Chondrocyte (in vitro differentiated cells): ENCODE results near the gene ZNF423. TPM values are rescaled to one million over a fixed set of nuclear protein-coding genes. Genes with fewer than 3 reads are reported as not detected.
A peak's percentile ranks its signal among the peaks of the same experiment; 100 is the strongest.

Experiments used
- DNase-seq: peaks from one replicate; pipeline ENCODE4 v3.0.0; 2021; ENCODE audit warnings: mixed read lengths, low spot score
- H3K27ac Mint-ChIP-seq: one replicate; pipeline ENCODE4 v1.8.0; 2021; ENCODE audit warnings: mild to moderate bottlenecking, moderate library complexity, mixed read lengths; ENCODE audit not compliant: unreplicated experiment
- H3K27me3 Mint-ChIP-seq: 2 replicates; pipeline ENCODE4 v1.8.0; 2021; ENCODE audit warnings: low read depth, mixed read lengths
- H3K36me3 Mint-ChIP-seq: 2 replicates; pipeline ENCODE4 v1.8.0; 2021; ENCODE audit warnings: low read depth, mixed read lengths
- H3K4me1 Mint-ChIP-seq: 2 replicates; pipeline ENCODE4 v1.8.0; 2021; ENCODE audit warnings: low read depth, mild to moderate bottlenecking, mixed read lengths
- H3K4me3 Mint-ChIP-seq: one replicate; pipeline ENCODE4 v1.8.0; 2021; ENCODE audit warnings: mild to moderate bottlenecking, moderate library complexity, mixed read lengths; ENCODE audit not compliant: unreplicated experiment
- H3K9me3 Mint-ChIP-seq: 2 replicates; pipeline ENCODE4 v1.8.0; 2021; ENCODE audit warnings: low read depth, mixed read lengths
- total RNA-seq: library from RNA; stranded (reverse); gene quantifications from 3 replicates; pipeline ENCODE4 v1.2.1, GENCODE V29; 2021
- TF ChIP-seq, protein P1 (sequence below): fragments of 200-600 bp; sonication (generic); IDR thresholded peaks from 2 replicates; pipeline ENCODE4 v1.5.0; 2021; ENCODE audit warnings: antibody characterized with exemption, mild to moderate bottlenecking, moderate library complexity

The ZNF423 gene
- total RNA-seq, 1 donor from 2014 or later: 4.7 TPM

DNA sequence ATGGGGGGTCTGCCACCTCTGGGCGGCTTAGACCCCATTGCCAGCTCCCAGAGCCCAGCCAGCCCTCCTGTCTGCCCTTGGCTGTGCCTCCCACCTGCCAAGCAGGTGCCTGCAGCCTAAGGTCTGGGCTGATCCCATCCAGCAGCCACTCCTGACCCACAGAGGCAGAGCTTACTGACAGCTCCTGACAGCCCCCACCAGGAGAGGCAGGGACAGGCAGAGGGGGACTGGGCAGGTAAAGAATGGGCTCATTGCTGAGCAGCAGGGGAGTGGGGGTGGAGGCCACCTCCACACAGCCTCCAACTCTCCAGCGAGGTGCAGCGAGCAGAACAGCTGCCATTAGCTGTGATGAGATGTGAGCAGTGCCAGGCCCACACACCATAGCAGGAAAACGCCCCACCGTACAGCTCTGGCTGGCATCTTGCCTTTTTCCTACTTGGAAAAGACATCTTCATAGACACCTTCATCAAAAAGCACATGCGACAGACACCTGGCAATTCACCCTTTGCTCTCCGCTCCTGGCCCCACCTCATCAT lies 317.9 kb downstream of the ZNF423 start:
- no peak overlapping the region for H3K27ac Mint-ChIP-seq
- DNase-seq: no peak
- TF ChIP-seq, protein P1, sequence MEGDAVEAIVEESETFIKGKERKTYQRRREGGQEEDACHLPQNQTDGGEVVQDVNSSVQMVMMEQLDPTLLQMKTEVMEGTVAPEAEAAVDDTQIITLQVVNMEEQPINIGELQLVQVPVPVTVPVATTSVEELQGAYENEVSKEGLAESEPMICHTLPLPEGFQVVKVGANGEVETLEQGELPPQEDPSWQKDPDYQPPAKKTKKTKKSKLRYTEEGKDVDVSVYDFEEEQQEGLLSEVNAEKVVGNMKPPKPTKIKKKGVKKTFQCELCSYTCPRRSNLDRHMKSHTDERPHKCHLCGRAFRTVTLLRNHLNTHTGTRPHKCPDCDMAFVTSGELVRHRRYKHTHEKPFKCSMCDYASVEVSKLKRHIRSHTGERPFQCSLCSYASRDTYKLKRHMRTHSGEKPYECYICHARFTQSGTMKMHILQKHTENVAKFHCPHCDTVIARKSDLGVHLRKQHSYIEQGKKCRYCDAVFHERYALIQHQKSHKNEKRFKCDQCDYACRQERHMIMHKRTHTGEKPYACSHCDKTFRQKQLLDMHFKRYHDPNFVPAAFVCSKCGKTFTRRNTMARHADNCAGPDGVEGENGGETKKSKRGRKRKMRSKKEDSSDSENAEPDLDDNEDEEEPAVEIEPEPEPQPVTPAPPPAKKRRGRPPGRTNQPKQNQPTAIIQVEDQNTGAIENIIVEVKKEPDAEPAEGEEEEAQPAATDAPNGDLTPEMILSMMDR: no peak
- H3K27me3 Mint-ChIP-seq: no peaks in the 10 kb centered on the region
- no peaks in the 10 kb centered on the region for H3K9me3 Mint-ChIP-seq
- no peaks in the 10 kb centered on the region for H3K36me3 Mint-ChIP-seq
- H3K4me3 Mint-ChIP-seq: no peak overlapping the region
- H3K4me1 Mint-ChIP-seq: peaks cover 37% of the 10 kb centered on the region

DNA sequence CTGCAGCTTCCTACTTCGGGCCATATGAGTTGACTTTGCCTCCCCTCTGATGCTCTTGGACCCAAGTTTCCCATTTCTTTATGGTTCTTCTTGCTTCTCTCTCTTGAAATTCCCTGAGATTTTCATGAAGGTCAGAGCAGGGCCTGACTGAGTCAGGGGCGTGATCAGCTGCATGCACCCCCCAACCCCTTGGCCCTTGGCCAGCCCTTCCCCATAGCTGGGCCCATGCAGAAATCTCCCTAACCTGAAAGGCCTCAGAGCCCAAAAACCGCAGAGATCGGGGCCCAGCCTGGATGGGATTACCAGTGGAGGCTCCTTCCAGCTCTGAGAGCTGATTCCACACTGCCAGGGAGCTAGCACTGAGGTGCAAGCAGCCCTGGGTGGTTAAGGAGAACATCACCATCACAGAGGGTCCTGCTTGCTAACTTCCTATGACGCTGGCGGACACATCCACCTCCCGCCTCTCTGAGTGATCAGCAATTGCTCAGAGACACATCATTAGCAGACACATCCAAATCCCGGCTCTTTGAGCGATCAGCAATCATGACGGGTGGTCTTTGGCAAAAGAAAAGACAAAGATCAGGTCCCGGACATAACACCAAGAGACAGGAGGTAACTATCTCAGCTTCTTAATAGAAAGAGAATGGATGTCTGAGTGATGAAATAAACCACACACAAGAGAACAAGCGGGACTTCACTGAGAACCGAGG lies 320.9 kb downstream of the ZNF423 start:
- H3K4me1 Mint-ChIP-seq: peaks cover 36% of the 10 kb centered on the region
- H3K4me3 Mint-ChIP-seq: no peak overlapping the region
- no peak for DNase-seq
- no peaks in the 10 kb centered on the region for H3K36me3 Mint-ChIP-seq
- H3K27me3 Mint-ChIP-seq: no peaks in the 10 kb centered on the region
- TF ChIP-seq, protein P1: no peak
- H3K9me3 Mint-ChIP-seq: no peaks in the 10 kb centered on the region
- no peak overlapping the region for H3K27ac Mint-ChIP-seq

DNA sequence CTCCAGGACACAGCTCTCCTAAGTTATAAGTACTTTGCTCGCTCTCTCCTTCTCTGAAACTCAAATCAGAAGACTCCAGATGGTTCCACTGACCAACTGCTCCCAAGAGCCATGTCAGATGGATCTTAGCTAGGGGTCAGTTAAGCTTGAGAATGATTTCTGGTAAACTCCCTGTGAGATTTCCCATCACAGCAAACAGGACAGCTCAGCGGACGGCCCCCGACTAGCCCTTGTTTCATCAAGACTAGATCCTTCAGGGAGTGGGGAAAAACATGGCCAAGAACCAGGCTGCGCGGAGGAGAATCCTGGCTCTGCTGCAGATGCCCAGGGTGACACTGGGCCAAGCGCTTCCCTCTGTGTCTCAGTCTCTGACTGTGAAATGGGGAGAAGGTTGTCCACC lies 322.5 kb downstream of the ZNF423 start:
- no peaks in the 10 kb centered on the region for H3K27me3 Mint-ChIP-seq
- TF ChIP-seq, protein P1: no peak
- no peak overlapping the region for H3K27ac Mint-ChIP-seq
- DNase-seq: no peak
- no peaks in the 10 kb centered on the region for H3K36me3 Mint-ChIP-seq
- no peak overlapping the region for H3K4me3 Mint-ChIP-seq
- H3K9me3 Mint-ChIP-seq: no peaks in the 10 kb centered on the region
- H3K4me1 Mint-ChIP-seq: peaks cover 19% of the 10 kb centered on the region

DNA sequence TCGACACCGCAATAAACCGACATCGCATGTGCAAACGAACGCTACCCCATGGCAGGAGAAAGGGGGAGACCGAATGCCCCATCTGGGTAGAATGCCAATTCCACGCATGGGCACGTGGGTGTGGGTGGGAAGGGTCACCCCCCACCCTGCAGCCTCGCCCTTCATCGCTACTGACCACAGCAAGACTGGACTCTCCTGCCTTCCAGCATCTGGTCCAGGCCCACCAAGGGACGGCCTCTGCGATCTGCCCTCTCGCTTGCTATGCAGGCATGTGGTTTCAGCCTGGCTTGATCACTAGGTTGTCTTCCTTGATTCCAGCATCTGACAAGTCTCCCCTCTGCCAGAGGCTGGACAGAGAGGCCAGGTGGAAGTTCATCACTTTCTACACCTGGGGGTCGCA lies 323.0 kb downstream of the ZNF423 start:
- Mint-ChIP-seq H3K36me3 (no peaks in the 10 kb centered on the region), H3K4me3 (no peak overlapping the region), H3K9me3 (no peaks in the 10 kb centered on the region), H3K27ac (no peak overlapping the region), H3K27me3 (peaks cover 1% of the 10 kb centered on the region), H3K4me1 (peaks cover 16% of the 10 kb centered on the region)
- peak; percentile 68 for DNase-seq
- TF ChIP-seq, protein P1: no peak

DNA sequence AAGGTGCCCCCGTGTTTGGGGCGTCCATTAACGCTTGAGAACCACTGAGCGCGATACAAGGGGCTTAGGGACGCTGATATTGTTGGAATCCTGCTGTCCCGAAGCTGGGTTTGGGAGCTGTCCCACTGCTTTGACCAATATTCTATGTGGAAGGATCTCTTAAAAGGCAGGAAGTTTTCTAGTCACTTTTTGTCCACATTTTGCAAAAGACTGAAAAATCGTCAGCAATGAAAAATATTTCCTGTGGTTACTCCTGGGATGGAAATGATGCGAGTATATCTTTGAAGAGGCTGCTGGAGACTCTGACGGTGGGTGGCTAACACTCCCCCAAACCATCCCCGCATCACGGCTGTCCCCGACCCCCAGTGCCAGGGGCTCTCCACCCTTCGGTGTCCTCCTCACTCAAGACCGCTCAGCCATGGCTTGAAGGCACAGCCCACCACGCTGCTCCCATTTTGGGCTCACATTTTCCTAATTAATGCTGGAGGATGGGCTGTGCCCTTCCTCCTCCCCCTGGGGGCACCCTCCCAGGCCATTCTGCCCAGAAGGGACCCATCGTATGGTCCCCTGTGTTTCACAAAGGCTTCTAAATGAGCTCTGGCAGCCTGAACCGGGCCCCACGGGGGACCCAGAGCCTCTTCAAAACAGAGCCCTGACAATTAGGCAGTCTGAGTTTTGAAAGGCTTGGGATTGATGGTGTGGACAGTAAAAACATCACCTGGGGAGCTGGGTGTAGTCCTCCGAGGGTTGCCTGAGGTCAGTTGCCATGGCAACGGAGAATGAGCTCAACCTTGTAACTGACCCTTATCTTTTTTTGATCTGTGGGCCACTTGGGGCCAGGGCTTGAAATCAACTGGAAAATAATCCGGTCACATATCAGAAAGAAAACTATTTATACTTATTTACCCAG lies 323.7 kb downstream of the ZNF423 start:
- no peak for DNase-seq
- TF ChIP-seq, protein P1: no peak

More for the DNA sequence above, 323.7 kb downstream of the ZNF423 start:
- H3K36me3 Mint-ChIP-seq: no peaks in the 10 kb centered on the region
- peaks cover 16% of the 10 kb centered on the region for H3K4me1 Mint-ChIP-seq
- no peak overlapping the region for H3K4me3 Mint-ChIP-seq
- no peaks in the 10 kb centered on the region for H3K9me3 Mint-ChIP-seq
- H3K27me3 Mint-ChIP-seq: peaks cover 1% of the 10 kb centered on the region
- H3K27ac Mint-ChIP-seq: no peak overlapping the region
